ENCODE results near the gene RABGGTB.
"Not testable (repeated sequence)": the region's sequence is repeated elsewhere in the genome, so short reads cannot be mapped to it uniquely, and the experiment has no call there.

RABGGTB gene

DNA sequence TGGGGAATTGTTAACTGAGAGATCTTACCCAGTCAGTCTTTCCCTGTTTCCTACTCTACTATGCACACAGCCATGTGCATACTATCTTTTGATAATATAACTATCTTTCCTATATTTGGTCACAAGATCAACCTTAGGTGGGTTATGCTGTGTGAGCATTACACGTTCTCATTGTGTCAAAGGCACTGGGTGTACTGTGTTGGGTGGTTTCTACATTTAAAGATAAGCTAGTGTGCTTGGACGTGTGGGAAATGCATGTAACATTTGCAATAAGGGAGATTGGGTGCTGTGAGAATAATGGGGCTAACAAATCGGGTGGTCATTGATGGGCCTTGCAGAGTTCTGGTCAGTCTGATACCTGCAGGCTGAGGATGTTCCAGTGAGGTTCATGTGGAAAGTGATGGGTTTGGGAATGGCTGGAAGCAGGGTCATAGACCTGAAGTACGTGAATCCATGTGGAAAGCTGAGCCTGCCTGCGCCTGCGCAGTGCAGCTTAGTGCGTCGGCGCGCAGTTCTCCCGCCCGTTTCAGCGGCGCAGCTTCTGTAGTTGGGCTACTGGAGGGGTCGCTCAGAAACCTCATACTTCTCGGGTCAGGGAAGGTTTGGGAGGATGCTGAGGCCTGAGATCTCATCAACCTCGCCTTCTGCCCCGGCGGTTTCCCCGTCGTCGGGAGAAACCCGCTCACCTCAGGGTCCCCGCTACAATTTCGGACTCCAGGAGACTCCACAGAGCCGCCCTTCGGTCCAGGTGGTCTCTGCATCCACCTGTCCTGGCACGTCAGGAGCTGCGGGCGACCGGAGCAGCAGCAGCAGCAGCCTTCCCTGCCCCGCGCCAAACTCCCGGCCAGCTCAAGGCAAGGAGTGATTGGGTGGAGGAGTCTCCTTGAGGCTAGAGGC is 10.6 kb downstream of the RABGGTB start, which contains the start of gene MSH4:
TSS of gene MSH4 (plus strand) at position 507 of the 897 bp plus-strand sequence. CDS start at position 611, 104 bp downstream.
- no peak for DNase-seq

- no peak for DNase-seq
Measured at GRCh38 chr1:75797273-75797588, 11.2 kb downstream of the RABGGTB start.

- DNase-seq = no peak
Measured at GRCh38 chr1:75797606-75798216, 11.7 kb downstream of the RABGGTB start.

GRCh38 chr1:75801480-75801879 is 15.4 kb downstream of the RABGGTB start:
- DNase-seq = not testable (repeated sequence)

DNA sequence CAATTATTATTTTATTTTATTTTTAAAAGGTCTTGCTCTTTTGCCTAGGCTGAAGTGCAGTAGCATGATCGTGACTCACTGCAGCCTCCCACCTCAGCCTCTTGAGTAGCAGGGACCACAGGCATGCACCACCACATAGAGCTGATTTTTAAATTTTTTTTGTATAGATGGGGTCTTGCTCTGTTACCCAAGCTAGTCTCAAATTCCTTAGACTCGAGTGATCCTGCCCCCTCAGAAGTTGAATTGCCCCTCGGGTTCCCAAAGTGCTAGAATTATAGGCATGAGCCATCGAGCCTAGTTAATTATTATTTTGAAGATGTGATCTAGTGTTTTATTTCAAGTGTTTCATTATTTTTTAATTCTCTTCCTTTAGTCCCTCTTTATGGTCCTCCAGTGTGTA is 22.9 kb downstream of the RABGGTB start:
- no peak for DNase-seq

DNA sequence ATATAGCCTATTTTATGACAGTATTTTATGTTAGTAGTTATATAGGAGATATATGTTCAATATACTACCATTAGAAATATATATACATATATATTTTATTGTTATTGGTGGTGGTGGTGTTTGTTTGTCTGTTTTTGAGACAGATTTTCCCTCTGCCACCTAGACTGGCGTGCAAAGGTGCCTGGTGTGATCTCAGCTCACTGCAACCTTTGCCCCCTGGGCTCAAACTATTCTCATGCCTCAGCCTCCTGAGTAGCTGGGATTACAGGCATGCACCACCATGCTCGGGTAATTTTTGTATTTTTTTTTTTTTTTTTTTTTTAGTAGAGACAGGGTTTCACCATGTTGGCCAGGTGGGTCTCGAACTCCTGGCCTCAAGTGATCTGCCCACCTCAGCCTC is 24.1 kb downstream of the RABGGTB start:
- not testable (repeated sequence) for DNase-seq

DNA sequence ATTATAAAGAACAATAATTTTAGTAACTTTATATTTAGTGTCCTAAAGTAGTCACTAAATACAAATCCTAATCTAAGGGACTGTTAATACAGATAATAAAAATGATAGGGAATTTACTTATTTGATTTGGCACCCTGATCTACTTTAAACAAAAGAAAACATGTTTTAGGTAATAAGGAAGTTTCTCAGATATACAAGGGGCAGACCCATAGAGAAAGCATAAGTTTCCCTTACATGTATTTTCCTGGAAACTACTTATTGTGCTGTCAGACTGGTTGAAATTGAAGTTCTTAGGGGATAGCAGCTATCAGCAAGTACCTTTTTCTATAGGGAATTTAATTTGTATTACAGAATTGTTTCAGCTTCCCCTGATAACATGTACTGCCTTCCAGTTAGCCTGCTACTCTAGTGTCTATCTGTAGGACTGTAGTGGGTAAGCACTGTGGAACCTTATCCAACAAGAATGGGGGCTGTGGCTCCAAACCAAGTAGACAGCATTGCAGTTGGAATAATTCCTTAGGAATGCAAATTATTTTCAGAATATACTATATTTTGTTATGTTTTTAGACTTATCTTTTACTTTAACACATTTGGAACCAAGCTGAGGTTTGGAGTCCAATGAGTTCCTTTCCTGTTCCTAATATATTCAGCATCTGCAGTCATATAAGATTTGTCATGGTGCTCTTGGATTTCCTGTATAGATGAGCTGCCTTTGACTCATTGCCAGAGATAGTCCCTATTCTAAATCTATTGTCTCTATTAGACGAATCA is 25.3 kb downstream of the RABGGTB start:
- DNase-seq = no peak

DNA sequence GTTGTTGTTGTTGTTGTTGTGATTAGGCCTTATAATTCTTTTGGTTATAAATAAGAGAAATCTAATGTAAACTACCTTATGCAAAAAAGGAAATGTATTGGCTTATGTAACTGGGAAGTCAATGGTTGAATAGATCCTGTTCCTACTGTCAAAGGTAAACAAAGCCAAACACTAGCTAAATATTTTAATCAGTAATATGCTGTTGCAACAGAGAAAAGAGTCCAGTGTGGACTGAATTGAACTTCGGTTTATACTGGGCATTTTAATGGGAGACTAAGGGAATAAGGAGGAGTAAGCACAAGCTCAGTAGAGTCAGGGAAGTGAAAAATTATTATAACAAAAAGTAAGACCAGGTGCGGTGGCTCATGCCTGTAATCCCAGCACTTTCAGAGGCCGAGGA is 26.0 kb downstream of the RABGGTB start:
- no peak for DNase-seq

DNA sequence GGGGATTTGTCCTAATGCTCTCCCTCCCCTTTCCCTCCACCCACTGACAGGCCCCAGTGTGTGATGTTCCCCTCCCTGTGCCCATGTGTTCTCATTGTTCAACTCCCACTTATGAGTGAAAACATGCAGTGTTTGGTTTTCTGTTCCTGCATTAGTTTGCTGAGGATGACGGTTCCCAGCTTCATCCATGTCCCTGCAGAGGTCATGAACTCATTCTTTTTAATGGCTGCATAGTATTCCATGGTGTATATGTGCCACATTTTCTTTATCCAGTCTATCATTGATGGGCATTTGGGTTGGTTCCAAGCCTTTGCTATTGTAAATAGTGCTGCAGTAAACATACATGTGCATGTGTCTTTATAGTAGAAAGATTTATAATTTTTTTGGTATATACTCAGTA is 37.5 kb downstream of the RABGGTB start:
- not testable (repeated sequence) for DNase-seq

DNA sequence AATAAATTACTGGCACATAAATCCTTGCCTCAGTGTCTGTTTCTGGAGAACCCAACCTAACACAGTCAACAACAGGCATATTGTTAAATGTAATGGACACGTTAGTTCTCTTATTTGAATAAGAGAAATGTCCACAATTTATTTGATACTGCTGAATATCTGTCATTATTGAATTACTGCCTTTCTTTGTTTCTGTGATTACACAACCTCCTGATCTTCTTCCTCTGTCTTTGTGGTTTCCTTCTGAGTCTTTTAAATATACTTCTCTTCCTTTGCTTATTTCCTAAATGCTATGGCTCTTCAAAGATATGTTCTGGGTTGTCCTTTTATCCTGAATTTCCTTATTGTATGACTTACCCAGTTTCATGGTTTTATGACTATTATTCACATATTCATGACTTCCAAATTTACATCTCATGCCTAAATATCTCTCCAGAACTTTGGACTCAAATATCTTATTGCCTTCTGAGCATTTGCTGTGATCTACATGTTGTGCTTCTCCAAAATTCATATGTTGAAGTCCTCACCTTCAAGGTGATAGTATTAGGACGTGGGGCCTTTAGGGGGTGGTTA is 50.6 kb downstream of the RABGGTB start:
- no peak for DNase-seq

DNA sequence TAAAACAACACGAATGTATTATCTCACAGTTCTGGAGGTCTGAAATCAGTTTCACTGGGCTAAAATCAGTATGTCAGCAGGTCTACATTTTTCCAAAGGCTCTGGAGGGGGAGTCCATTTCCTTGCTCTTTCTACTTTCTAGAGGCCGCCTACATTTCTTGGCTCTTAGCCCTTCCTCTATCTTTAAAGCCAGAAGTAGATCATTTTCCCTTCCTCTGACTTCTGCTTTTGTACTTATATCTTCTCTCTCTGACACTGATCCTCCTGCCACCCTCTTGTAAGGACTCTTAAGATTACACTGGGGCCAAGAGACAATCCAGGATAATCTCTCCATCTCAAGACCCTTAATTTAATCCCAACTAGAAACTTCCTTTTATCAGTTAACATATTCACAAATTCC is 52.0 kb downstream of the RABGGTB start:
- DNase-seq = no peak

DNA sequence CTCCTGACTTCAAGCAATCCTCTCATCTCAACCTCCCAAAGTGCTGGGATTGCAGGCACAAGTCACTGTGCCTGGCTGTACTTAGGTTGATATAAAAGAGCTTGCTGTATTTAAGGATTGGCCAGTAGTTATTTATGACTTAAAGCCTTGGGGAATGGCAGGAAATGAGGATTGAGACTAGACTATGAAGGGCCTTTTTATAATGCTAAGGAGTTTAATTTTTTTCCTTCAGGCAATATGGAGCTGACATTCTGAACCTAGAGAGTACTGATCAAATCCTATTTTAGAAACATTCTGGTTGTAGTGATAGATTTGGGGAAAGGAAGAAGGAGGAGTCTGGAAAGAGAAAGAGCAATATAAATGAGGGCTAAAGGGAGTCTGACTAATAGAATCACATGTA is 55.4 kb downstream of the RABGGTB start:
- no peak for DNase-seq
